KMS-11 (cell line): ENCODE data around the gene CHPF2.
A peak's percentile ranks its signal among the peaks of the same experiment; 100 is the strongest.

Experiments
- H2AFZ ChIP-seq: fragments of 200-600 bp; sonication (generic); 2 replicates; pipeline ENCODE4 v1.6.1; 2016; ENCODE audit warnings: antibody characterized with exemption, mixed run types, low read depth
- H3K27ac ChIP-seq: fragments of 200-600 bp; sonication (generic); 2 replicates; pipeline ENCODE4 v1.6.1; 2016; ENCODE audit warnings: mild to moderate bottlenecking, mixed run types
- H3K27me3 ChIP-seq: fragments of 200-600 bp; sonication (generic); 2 replicates; pipeline ENCODE4 v1.6.1; 2017; ENCODE audit warnings: mild to moderate bottlenecking, low read depth, mixed run types, moderate library complexity; ENCODE audit not compliant: insufficient read depth
- H3K36me3 ChIP-seq: fragments of 200-600 bp; sonication (generic); 2 replicates; pipeline ENCODE4 v1.6.1; 2017; ENCODE audit warnings: mild to moderate bottlenecking, mixed run types; ENCODE audit not compliant: insufficient read depth
- H3K4me1 ChIP-seq: fragments of 200-600 bp; sonication (generic); 2 replicates; pipeline ENCODE4 v1.6.1; 2016; ENCODE audit warnings: mild to moderate bottlenecking, low read depth, mixed run types; ENCODE audit not compliant: poor library complexity, severe bottlenecking
- H3K4me2 ChIP-seq: fragments of 200-600 bp; sonication (generic); 2 replicates; pipeline ENCODE4 v1.7.0; 2016; ENCODE audit warnings: mild to moderate bottlenecking, mixed run types
- H3K4me3 ChIP-seq: fragments of 200-600 bp; sonication (generic); IDR thresholded peaks from 2 replicates; pipeline ENCODE4 v1.6.1; 2017; ENCODE audit warnings: low read depth, low read length, mixed read lengths; ENCODE audit not compliant: insufficient read depth
- H3K79me2 ChIP-seq: fragments of 200-600 bp; sonication (generic); 2 replicates; pipeline ENCODE4 v1.6.1; 2016; ENCODE audit warnings: low read depth, mixed run types; ENCODE audit not compliant: insufficient read depth
- H3K9ac ChIP-seq: fragments of 200-600 bp; sonication (generic); 2 replicates; pipeline ENCODE4 v1.6.1; 2016; ENCODE audit warnings: mild to moderate bottlenecking, mixed run types
- H4K20me1 ChIP-seq: fragments of 200-600 bp; sonication (generic); 2 replicates; pipeline ENCODE4 v1.6.1; 2016; ENCODE audit warnings: mild to moderate bottlenecking, mixed run types; ENCODE audit not compliant: insufficient read depth
- TF ChIP-seq, protein P1 (sequence below): fragments of 200-600 bp; sonication (generic); conservative IDR thresholded peaks from 2 replicates; pipeline ENCODE4 v1.6.1; 2017; ENCODE audit warnings: low read depth, mild to moderate bottlenecking, antibody characterized with exemption, low read length, moderate library complexity, mixed read lengths

Gene CHPF2

DNA sequence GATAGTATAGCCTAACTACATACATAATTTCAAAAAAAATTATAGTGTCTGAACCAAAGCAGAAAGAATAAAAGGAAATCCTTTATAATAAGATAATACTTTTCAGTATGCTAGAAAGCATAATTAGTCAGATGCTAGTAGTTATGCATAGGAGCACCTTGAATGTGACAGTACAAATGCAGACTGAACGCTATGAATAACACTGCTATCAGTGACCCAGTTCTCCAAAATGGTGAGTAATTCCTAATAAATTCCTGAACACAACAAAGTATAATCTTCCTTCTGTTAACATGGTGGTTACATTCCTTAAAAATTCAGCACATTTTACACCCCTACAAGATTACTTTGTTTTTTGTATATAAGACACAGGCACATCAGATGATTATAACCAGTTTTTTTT is 1.2 kb upstream of the CHPF2 start:
- H3K9ac ChIP-seq = no peak overlapping the region
- H3K79me2 ChIP-seq = peaks cover 40% of the 10 kb centered on the region
- TF ChIP-seq, protein P1, sequence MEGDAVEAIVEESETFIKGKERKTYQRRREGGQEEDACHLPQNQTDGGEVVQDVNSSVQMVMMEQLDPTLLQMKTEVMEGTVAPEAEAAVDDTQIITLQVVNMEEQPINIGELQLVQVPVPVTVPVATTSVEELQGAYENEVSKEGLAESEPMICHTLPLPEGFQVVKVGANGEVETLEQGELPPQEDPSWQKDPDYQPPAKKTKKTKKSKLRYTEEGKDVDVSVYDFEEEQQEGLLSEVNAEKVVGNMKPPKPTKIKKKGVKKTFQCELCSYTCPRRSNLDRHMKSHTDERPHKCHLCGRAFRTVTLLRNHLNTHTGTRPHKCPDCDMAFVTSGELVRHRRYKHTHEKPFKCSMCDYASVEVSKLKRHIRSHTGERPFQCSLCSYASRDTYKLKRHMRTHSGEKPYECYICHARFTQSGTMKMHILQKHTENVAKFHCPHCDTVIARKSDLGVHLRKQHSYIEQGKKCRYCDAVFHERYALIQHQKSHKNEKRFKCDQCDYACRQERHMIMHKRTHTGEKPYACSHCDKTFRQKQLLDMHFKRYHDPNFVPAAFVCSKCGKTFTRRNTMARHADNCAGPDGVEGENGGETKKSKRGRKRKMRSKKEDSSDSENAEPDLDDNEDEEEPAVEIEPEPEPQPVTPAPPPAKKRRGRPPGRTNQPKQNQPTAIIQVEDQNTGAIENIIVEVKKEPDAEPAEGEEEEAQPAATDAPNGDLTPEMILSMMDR = no peak
- H3K27ac ChIP-seq = no peak overlapping the region
- H3K36me3 ChIP-seq = no peaks in the 10 kb centered on the region
- H2AFZ ChIP-seq = peak overlapping the region; percentile 81; the same call in 1 of the 2 replicates
- H3K4me1 ChIP-seq = peaks cover 30% of the 10 kb centered on the region
- no peak overlapping the region for H3K4me3 ChIP-seq
- H4K20me1 ChIP-seq = no peaks in the 10 kb centered on the region
- H3K27me3 ChIP-seq = no peaks in the 10 kb centered on the region
- peak overlapping the region; percentile 67; the same call in 1 of the 2 replicates for H3K4me2 ChIP-seq

DNA sequence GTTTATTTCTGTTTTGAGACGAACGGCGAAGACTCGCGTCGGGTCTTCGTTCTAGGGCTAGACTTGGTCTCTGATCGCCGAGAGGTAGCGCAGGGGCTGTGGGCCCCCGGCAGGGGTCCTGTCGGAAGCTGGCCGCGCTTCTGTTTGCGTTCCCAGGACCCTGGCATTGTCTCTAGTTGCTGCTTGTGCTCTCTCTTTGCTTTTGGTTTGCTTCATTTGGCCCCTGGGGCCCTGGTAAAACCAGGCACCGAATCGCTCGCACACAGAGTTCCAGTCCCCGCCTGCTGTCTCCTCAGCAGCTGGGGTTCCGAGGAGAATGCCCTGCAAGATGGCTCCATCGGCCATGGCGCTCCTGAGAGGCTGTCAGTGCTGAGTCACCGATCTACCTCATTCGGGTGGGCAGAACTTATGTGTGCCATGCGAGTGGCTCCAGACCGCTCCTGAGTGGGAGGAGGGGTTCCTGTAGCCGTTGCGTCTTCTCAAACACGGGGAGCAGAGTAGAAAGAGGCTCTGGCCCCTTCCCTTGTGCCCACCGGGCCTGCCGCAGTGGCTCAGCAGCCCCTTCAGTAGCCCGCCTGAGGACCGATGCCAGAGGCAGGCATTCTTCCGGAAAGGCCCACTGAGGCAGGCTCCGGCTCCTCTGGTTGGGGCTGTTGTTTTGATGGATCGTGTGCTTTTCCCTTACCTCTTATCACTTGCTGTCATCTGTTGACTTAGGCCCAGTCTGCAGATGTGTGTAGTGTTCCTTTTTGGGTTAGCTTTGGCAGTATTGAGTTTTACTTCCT is 826 bp downstream of the CHPF2 start:
- H3K36me3 ChIP-seq = no peaks in the 10 kb centered on the region; the same call in 1 of the 2 replicates
- H3K4me3 ChIP-seq = no peak overlapping the region
- H3K4me2 ChIP-seq = peak overlapping the region; percentile 67
- H3K27ac ChIP-seq = peak overlapping the region; percentile 54
- no peaks in the 10 kb centered on the region for H4K20me1 ChIP-seq
- peaks cover 24% of the 10 kb centered on the region for H3K4me1 ChIP-seq
- H3K27me3 ChIP-seq = no peaks in the 10 kb centered on the region
- TF ChIP-seq, protein P1 = no peak
- peaks cover 34% of the 10 kb centered on the region for H3K79me2 ChIP-seq
- H2AFZ ChIP-seq = peak overlapping the region; percentile 81
- H3K9ac ChIP-seq = peak overlapping the region; percentile 80

DNA sequence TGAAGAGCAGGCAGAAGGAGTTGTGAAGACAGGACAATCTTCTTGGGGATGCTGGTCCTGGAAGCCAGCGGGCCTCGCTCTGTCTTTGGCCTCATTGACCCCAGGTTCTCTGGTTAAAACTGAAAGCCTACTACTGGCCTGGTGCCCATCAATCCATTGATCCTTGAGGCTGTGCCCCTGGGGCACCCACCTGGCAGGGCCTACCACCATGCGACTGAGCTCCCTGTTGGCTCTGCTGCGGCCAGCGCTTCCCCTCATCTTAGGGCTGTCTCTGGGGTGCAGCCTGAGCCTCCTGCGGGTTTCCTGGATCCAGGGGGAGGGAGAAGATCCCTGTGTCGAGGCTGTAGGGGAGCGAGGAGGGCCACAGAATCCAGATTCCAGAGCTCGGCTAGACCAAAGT is 1.5 kb downstream of the CHPF2 start:
- H3K79me2 ChIP-seq = peaks cover 34% of the 10 kb centered on the region
- H3K4me2 ChIP-seq = peak overlapping the region; percentile 67
- TF ChIP-seq, protein P1 = no peak
- peak overlapping the region; percentile 54; the same call in 1 of the 2 replicates for H3K27ac ChIP-seq
- H3K36me3 ChIP-seq = no peaks in the 10 kb centered on the region; the same call in 1 of the 2 replicates
- no peak overlapping the region for H3K4me3 ChIP-seq
- no peak overlapping the region for H2AFZ ChIP-seq
- no peaks in the 10 kb centered on the region for H3K27me3 ChIP-seq
- H4K20me1 ChIP-seq = no peaks in the 10 kb centered on the region
- H3K4me1 ChIP-seq = peaks cover 21% of the 10 kb centered on the region
- H3K9ac ChIP-seq = peak overlapping the region; percentile 80; the same call in 1 of the 2 replicates

DNA sequence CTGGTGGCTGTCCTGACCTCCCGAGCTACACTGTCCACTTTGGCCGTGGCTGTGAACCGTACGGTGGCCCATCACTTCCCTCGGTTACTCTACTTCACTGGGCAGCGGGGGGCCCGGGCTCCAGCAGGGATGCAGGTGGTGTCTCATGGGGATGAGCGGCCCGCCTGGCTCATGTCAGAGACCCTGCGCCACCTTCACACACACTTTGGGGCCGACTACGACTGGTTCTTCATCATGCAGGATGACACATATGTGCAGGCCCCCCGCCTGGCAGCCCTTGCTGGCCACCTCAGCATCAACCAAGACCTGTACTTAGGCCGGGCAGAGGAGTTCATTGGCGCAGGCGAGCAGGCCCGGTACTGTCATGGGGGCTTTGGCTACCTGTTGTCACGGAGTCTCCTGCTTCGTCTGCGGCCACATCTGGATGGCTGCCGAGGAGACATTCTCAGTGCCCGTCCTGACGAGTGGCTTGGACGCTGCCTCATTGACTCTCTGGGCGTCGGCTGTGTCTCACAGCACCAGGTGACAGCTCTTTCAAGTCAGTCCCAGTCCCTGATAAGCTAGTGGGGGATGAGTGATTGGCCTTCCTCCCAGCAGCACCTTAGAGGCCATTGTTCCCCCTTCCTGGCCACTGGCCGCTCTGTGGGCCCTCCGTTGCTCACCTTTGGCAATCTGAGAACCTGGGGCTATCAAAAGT is 3.0 kb downstream of the CHPF2 start:
- Histone ChIP-seq H3K4me1 (peaks cover 21% of the 10 kb centered on the region), H3K9ac (no peak overlapping the region), H3K79me2 (peaks cover 34% of the 10 kb centered on the region), H3K4me3 (no peak overlapping the region), H3K27me3 (no peaks in the 10 kb centered on the region), H3K27ac (no peak overlapping the region), H4K20me1 (no peaks in the 10 kb centered on the region), H3K36me3 (no peaks in the 10 kb centered on the region; the same call in 1 of the 2 replicates), H3K4me2 (no peak overlapping the region), H2AFZ (no peak overlapping the region)
- TF ChIP-seq, protein P1 = no peak
